Neuron (in vitro differentiated cells): ENCODE results near the gene ERFL.
"Not testable (repeated sequence)": the region's sequence is repeated elsewhere in the genome, so short reads cannot be mapped to it uniquely, and the experiment has no call there.

Experiments
- H2AFZ ChIP-seq: one replicate; pipeline ENCODE4 v1.6.1; 2013; ENCODE audit warnings: low read depth, mild to moderate bottlenecking, inconsistent platforms, low read length, moderate library complexity
- H3K27me3 ChIP-seq: one replicate; pipeline ENCODE4 v1.6.1; 2013; ENCODE audit warnings: low read length; ENCODE audit not compliant: insufficient read depth
- H3K36me3 ChIP-seq: one replicate; pipeline ENCODE4 v1.6.1; 2013; ENCODE audit warnings: low read length; ENCODE audit not compliant: insufficient read depth
- H3K4me1 ChIP-seq: one replicate; pipeline ENCODE4 v1.6.1; 2013; ENCODE audit warnings: low read length; ENCODE audit not compliant: insufficient read depth
- H3K4me3 ChIP-seq: 2 replicates; pipeline ENCODE4 v1.5.1; 2013; ENCODE audit warnings: mild to moderate bottlenecking, low read length, moderate library complexity
- H3K9me3 ChIP-seq: one replicate; pipeline ENCODE4 v1.6.1; 2013; ENCODE audit warnings: low read length

ERFL gene

GRCh38 chr19:41919948-41920712 is 8.1 kb downstream of the ERFL start:
- Histone ChIP-seq H3K9me3 (no peaks in the 10 kb centered on the region), H2AFZ (no peak overlapping the region), H3K27me3 (peaks cover 54% of the 10 kb centered on the region), H3K36me3 (no peaks in the 10 kb centered on the region), H3K4me1 (no peaks in the 10 kb centered on the region), H3K4me3 (no peak overlapping the region)

GRCh38 chr19:41918653-41919244 is 9.5 kb downstream of the ERFL start:
- no peaks in the 10 kb centered on the region for H3K4me1 ChIP-seq
- H3K27me3 ChIP-seq: peaks cover 61% of the 10 kb centered on the region
- no peak overlapping the region for H2AFZ ChIP-seq

GRCh38 chr19:41918095-41918494 is 10.2 kb downstream of the ERFL start:
- no peaks in the 10 kb centered on the region for H3K9me3 ChIP-seq
- no peak overlapping the region for H2AFZ ChIP-seq
- H3K36me3 ChIP-seq: no peaks in the 10 kb centered on the region
- H3K27me3 ChIP-seq: peaks cover 61% of the 10 kb centered on the region
- H3K4me1 ChIP-seq: no peaks in the 10 kb centered on the region
- no peak overlapping the region for H3K4me3 ChIP-seq

More at GRCh38 chr19:41918653-41919244, 9.5 kb downstream of the ERFL start:
- H3K4me3 ChIP-seq: no peak overlapping the region
- no peaks in the 10 kb centered on the region for H3K36me3 ChIP-seq
- H3K9me3 ChIP-seq: no peaks in the 10 kb centered on the region

- Histone ChIP-seq H3K4me3 (no peak overlapping the region), H3K27me3 (peaks cover 60% of the 10 kb centered on the region), H3K36me3 (no peaks in the 10 kb centered on the region), H3K9me3 (no peaks in the 10 kb centered on the region), H2AFZ (no peak overlapping the region), H3K4me1 (no peaks in the 10 kb centered on the region)
These were observed 10.6 kb downstream of the ERFL start for GRCh38 chr19:41917676-41918075.

- no peak overlapping the region for H3K4me3 ChIP-seq
- no peaks in the 10 kb centered on the region for H3K9me3 ChIP-seq
- H3K4me1 ChIP-seq: no peaks in the 10 kb centered on the region
- peaks cover 61% of the 10 kb centered on the region for H3K27me3 ChIP-seq
- H2AFZ ChIP-seq: no peak overlapping the region
- no peaks in the 10 kb centered on the region for H3K36me3 ChIP-seq
These were observed 12.4 kb downstream of the ERFL start for GRCh38 chr19:41915776-41916414.

GRCh38 chr19:41915021-41915775 is 13.1 kb downstream of the ERFL start:
- no peaks in the 10 kb centered on the region for H3K4me1 ChIP-seq
- peaks cover 55% of the 10 kb centered on the region for H3K27me3 ChIP-seq
- H3K36me3 ChIP-seq: no peaks in the 10 kb centered on the region
- no peaks in the 10 kb centered on the region for H3K9me3 ChIP-seq
- no peak overlapping the region for H3K4me3 ChIP-seq
- no peak overlapping the region for H2AFZ ChIP-seq

GRCh38 chr19:41914424-41914834 is 13.8 kb downstream of the ERFL start:
- H3K4me1 ChIP-seq, H3K36me3 ChIP-seq, H3K4me3 ChIP-seq, H2AFZ ChIP-seq, H3K9me3 ChIP-seq: not testable (repeated sequence)
- peaks cover 52% of the 10 kb centered on the region for H3K27me3 ChIP-seq

- Histone ChIP-seq H3K9me3 (no peaks in the 10 kb centered on the region), H3K36me3 (no peaks in the 10 kb centered on the region), H2AFZ (no peak overlapping the region), H3K4me3 (no peak overlapping the region), H3K27me3 (peaks cover 52% of the 10 kb centered on the region), H3K4me1 (no peaks in the 10 kb centered on the region)
These were observed 14.5 kb downstream of the ERFL start for GRCh38 chr19:41913538-41914423.

- peaks cover 52% of the 10 kb centered on the region for H3K27me3 ChIP-seq
- no peak overlapping the region for H3K4me3 ChIP-seq
These were observed 15.2 kb downstream of the ERFL start for GRCh38 chr19:41912899-41913537.

GRCh38 chr19:41911889-41912731 is 16.1 kb downstream of the ERFL start:
- H3K9me3 ChIP-seq: no peaks in the 10 kb centered on the region
- peaks cover 52% of the 10 kb centered on the region for H3K27me3 ChIP-seq
- no peaks in the 10 kb centered on the region for H3K36me3 ChIP-seq
- H3K4me3 ChIP-seq: no peak overlapping the region
- no peaks in the 10 kb centered on the region for H3K4me1 ChIP-seq
- H2AFZ ChIP-seq: no peak overlapping the region

More at GRCh38 chr19:41912899-41913537, 15.2 kb downstream of the ERFL start:
- Histone ChIP-seq H3K4me1 (no peaks in the 10 kb centered on the region), H2AFZ (no peak overlapping the region), H3K36me3 (no peaks in the 10 kb centered on the region), H3K9me3 (no peaks in the 10 kb centered on the region)

GRCh38 chr19:41910992-41911888 is 17.0 kb downstream of the ERFL start:
- Histone ChIP-seq H3K9me3 (no peaks in the 10 kb centered on the region), H3K4me3 (no peak overlapping the region), H2AFZ (no peak overlapping the region), H3K27me3 (peaks cover 43% of the 10 kb centered on the region), H3K36me3 (no peaks in the 10 kb centered on the region), H3K4me1 (no peaks in the 10 kb centered on the region)
